ENCODE results near the gene SSRP1.
"Not testable (repeated sequence)": the region's sequence is repeated elsewhere in the genome, so short reads cannot be mapped to it uniquely, and the experiment has no call there.

SSRP1 gene

DNA sequence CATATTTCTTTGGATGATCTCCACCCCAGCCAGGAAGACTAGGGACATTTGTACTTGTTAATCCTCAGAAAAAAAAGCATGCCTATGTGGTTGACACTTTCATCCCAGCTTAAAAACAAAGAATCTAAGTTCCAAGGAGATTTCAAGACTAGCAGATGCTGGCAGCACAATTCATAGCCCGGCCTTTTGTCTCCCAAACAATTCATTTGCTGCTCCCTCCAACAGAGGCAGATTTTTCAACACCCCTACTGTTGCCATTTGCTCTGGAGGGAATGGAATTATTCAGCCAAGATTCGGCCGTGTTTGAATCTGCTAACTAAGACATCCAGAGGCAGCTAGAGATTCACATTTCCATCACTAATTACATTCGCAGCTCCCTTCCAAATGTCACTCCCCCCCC lies 17.8 kb upstream of the SSRP1 start:
- H3K4me3 ChIP-seq (ENCODE audit: low read length), result no peak overlapping the region
- TF ChIP-seq ZNF274 (IDR thresholded peaks at IDR 0.05; ENCODE audit: low read depth, low read length), result no peak

DNA sequence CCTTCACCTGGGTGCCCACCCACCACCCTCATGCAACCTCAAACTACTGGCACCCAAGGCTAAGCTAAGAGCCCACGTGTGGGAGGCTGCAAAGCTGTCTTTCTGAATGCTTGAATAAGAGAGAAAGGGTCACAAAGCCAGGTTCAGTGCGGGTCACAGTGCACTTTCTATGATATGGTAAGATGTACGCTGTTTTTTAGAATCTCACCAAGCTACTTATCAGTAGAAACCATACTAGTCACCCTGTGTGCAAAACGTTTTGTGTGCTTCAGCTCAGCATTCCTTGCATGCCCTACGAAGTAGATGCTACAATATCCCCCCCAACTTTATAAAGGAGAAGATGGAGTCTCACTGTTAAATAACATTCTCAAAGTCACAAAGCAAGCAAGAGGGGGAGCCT lies 17.3 kb upstream of the SSRP1 start:
- no peak for TF ChIP-seq ZNF274 (IDR thresholded peaks at IDR 0.05; ENCODE audit: low read depth, low read length)
- no peak overlapping the region for H3K4me3 ChIP-seq (ENCODE audit: low read length)

DNA sequence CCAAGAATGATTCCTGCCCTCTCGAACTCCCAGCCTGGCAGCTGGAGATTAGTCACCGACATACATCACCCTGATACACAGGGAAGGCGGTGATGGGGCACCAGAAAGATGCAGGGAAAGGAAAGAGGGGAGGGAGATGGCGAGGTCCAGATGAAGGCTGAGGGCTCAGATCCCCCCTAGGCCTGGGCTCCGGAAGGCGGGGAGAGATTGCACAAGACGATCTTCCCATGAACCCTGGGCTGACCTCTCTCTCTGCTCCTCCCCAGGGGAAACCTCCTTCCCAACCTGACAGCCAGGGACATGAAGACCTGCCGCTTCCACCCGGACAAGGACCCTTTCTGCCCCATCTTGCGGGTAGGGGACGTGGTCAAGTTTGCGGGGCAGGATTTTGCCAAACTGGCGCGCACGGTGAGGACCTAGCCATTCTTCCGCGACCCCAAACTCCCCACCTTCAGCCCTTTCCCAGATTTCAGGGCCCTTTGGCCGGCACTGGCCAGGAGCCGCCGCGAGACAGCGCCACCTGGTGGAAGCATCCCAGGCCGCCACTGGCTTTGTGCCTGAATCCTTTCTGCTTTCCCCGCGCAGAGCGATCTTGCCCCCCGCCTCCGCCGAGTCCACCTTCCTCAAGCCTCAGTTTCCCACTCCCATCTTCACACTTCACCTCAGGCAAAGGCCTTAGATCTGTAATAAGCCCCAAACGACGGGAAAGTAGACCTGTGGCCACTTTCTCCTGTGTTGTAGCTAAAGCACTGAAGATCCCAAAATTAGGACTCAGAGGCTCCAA lies 14.0 kb upstream of the SSRP1 start:
- TF ChIP-seq ZNF274 (IDR thresholded peaks at IDR 0.05; ENCODE audit: low read depth, low read length), result no peak

DNA sequence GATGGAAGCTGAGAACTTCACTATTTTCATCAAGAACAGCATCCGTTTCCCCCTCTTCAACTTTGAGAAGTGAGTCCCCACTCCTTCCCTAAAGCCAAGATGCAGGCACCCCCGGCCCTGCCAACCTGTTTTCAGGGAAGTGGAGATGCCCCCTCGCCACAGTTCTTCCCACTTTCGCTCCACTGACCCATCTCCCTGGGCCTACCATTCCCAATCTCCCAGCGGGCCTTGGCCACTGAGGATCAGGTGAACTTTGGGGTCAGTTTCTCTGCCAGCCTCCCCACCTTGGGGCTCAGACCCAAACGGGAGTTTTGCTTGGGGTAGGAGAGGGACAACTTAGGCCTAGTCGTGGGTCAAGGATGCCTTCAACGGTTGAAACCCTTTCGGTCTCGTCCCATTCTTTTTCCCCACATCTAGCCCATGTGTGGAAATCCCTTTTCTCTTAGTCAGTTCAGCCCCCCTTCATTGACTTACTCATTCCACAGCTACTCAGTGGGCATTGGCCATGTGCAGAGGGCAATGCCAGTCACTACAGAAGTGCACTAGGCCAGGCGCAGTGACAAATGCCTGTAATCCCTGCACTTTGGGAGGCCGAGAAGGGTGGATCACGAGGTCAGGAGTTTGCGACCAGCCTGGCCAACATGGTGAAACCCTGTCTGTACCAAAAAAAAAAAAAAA lies 13.1 kb upstream of the SSRP1 start:
- TF ChIP-seq ZNF274 (IDR thresholded peaks at IDR 0.05; ENCODE audit: low read depth, low read length), result no peak
- H3K4me3 ChIP-seq (ENCODE audit: low read length), result no peak overlapping the region

More for the DNA sequence above, 14.0 kb upstream of the SSRP1 start:
- no peak overlapping the region for H3K4me3 ChIP-seq (ENCODE audit: low read length)

DNA sequence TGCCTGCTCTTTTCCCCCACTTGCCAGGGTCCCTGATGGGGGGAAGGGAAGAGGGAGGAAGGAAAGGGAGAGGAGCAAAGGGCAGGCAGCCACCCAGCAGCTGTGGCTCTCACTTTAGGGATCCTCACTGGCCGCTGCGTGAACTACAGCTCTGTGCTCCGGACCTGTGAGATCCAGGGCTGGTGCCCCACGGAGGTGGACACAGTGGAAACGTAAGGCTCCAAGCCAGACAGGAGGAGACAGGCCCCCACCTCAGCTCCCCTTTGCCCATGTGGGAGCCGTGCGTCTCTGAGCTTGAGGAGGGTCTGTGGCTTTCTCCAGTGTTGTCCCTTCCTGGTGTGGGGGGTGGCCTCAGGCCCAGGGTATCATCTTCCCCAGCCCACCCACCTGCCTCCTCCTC lies 12.4 kb upstream of the SSRP1 start:
- TF ChIP-seq ZNF274 (IDR thresholded peaks at IDR 0.05; ENCODE audit: low read depth, low read length), result no peak
- H3K4me3 ChIP-seq (ENCODE audit: low read length), result no peak overlapping the region

DNA sequence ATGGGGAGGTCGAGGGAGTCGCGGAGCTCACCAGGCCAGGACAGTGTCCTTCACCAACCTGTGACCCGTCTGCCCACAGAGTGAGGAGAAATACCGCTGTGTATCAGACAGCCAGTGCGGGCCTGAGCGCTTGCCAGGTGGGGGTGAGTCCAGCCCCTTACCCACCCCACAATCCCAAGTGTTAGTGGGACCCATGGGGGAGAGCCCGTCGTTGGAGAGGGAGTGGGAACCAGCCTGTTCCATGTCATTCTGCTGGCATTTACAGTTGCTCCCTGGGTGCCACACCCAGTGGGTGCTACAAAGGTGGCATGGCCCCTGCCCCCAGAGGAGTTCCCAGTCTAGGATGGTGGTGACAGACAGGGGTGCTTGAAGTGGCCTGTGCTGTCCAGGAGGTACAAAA lies 11.6 kb upstream of the SSRP1 start:
- TF ChIP-seq ZNF274 (IDR thresholded peaks at IDR 0.05; ENCODE audit: low read depth, low read length), result no peak
- H3K4me3 ChIP-seq (ENCODE audit: low read length), result no peak overlapping the region

DNA sequence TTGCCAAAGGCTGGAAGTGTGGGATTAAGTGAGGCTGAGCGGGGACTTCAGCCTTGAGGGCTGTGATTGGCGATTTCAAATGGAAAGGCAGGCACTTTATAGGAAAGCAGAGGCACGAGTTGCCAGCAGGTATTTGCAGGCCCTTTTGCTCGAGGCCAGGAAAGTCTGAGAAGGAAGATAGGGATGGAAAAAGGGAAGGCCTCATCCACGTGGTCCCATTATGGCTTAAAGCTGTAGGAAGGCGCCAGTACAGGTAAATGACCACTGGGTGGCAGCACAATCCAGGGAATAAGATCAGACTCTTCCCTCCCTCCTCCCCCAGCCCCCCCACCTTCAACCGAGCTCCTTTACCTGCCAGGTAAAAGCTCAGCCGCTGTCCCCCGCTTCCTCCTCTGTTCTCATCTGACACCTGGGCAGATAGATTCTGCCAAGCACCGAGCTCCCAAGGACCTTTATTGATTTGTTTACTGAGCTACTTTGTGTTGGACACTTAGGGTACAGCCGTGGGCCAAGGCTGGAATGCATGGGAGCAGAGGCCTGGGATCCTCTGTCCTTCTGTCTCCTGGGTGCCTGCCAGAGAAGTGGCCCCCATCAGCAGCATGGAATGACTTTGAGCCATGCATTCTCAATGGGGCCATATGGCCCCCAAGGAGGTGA lies 10.0 kb upstream of the SSRP1 start:
- no peak overlapping the region for H3K4me3 ChIP-seq (ENCODE audit: low read length)
- no peak for TF ChIP-seq ZNF274 (IDR thresholded peaks at IDR 0.05; ENCODE audit: low read depth, low read length)

DNA sequence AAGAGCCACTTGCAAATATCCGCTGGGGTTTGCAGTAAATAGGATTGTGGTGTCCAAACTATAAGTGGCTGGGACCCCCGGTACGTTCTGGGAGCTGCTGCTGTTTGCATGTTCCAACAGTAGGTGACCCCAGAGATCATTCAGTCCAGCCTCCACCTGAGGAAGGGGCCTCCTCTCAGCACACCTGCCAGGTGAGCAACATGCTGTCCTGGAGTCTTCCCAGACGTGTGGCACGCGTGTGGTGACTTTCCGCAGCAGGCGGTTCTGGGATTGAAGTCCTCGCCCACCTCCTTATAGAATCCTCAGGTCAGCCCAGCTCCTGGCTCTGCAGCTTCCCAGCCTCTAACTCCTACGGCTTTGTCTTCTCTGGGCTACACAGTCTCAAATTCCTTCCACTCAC lies 9.1 kb upstream of the SSRP1 start:
- no peak overlapping the region for H3K4me3 ChIP-seq (ENCODE audit: low read length)
- no peak for TF ChIP-seq ZNF274 (IDR thresholded peaks at IDR 0.05; ENCODE audit: low read depth, low read length)

DNA sequence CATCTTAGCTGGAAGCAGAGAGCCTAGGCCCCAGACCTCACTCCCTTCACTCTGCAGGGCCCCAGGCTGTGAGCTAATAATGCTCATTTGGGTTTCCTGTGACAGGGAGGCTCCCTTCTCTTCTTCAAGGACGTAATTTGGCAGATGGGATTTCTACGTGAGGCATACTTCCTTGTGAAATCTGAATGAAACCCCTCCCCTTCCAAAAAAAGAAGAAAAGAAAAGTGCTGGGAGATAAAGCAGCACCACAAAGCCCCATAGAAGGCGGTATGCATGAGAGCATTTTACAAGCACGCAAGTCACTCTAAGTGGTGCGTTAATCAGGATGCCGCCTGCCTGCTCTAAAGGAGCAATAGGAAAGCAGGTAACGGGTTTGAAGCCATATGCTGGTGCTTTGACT lies 8.1 kb upstream of the SSRP1 start:
- TF ChIP-seq ZNF274 (IDR thresholded peaks at IDR 0.05; ENCODE audit: low read depth, low read length), result no peak
- no peak overlapping the region for H3K4me3 ChIP-seq (ENCODE audit: low read length)

DNA sequence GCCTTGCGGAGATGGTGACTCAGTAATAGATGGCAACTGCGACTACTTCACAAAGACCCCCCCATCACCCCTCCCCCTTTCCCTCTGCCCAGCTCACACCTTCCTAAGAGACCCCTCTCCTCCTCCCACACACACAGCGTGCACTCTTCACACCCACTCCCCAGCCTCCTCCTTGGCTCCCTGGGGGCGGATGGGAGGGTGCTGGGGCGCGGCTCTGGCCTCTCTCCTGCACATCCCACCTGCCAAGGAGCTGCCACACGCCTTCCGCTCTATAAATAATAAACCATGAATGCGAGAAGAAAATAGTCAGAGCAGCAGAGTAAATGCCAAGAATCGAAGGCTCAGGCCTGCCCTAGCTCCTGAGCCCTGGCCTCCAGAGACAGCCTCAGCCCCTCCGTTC lies 7.0 kb upstream of the SSRP1 start:
- no peak overlapping the region for H3K4me3 ChIP-seq (ENCODE audit: low read length)
- no peak for TF ChIP-seq ZNF274 (IDR thresholded peaks at IDR 0.05; ENCODE audit: low read depth, low read length)

DNA sequence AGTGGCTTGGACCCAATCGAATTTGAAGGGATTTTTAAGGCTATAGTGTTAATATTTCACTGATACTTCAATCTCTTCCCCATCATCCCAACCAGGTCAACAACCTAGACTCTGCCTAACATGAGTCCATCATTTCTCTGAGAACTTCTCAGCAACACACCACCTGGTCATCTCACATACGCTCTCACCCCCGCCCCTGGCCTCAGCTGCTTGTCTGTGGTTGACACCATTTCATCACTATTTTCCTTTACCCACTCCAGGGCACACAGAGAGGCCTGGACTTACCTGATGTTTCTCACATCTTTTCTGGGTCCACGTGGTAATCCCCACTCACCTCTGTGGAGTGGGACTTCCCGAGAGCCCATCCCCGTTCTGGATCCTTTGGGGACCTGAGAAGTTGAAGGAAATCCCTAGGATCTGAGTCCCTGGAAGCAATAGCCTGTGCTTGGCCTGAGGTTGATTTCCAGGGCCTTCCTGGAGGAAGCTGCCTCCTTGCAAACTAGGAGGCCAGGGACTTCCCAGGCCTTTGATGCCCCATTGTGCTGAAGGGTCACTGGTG lies 5.6 kb upstream of the SSRP1 start:
- H3K4me3 ChIP-seq (ENCODE audit: low read length), result no peak overlapping the region
- TF ChIP-seq ZNF274 (IDR thresholded peaks at IDR 0.05; ENCODE audit: low read depth, low read length), result no peak

DNA sequence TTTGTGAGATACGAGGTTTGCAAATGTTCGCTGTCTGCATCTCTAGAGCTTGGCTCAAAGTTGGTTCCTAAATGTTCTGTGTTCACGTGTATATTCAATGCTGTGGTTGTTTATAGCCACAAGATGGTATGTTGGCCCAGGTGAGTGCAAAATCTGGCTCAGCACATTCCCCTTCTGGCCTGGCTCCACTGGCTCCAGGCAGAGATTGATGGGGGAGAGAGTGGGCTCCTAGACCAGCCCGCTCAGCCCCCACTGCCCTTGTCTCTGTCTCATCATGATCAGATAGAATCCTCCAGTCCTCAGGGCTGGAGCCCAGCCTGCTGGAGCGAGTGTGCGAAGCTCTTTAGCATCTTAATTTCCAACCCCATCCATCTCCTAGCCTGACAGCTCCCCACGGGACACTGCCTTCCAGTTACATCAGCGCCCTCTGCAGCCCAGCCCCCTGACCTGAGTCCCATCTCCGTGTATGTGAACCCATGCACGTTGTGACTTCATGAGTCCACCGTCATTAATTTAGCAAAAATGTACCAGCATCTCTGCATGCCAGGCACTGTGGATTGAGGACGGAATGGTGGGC lies 4.4 kb upstream of the SSRP1 start:
- H3K4me3 ChIP-seq (ENCODE audit: low read length), result no peak overlapping the region
- TF ChIP-seq ZNF274 (IDR thresholded peaks at IDR 0.05; ENCODE audit: low read depth, low read length), result no peak

DNA sequence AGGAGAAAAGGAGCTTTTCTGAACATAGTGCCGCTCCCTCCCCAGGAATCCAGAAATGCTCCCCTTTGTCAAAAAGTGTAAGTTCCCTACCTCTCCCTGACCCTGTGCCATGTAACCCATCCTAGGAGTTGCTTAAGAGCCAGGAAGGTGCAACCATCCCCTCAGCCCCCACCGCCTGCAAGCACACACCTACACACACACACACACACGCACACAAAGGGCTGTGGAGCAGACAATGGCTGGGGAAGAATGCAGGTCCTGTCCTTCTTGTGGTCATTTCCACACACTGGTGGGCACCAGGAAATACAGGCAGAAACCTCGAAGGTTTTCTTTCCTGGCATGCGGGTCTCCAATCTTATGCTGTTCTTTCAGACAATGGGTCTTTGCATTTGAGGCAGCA lies 3.6 kb upstream of the SSRP1 start:
- no peak for TF ChIP-seq ZNF274 (IDR thresholded peaks at IDR 0.05; ENCODE audit: low read depth, low read length)
- H3K4me3 ChIP-seq (ENCODE audit: low read length), result no peak overlapping the region

DNA sequence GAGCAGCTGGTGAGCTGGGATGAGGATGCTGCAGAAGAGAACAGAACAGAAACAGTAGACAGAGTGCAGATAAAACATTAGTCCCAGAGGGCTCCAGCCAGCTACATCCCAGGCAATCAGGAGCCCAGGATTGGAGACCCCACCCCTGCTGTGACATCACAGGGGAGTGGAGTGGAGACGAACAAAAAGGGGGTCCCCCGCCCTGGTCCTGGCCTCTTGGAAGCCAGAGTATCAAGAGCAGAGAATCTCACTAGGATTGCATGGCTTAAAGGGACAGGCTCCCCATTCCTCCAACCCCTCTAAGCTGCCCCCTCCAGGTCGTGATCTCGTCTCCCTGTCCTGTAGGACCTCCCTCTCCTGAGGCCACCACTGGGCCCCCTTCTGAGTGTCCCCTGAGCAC lies 2.5 kb upstream of the SSRP1 start, which contains the start of gene P2RX3:
Gene P2RX3, plus strand, starts transcription at position 211 of the 400 bp plus-strand sequence. CDS start 199 bp downstream, outside the sequence.
- no peak for TF ChIP-seq ZNF274 (IDR thresholded peaks at IDR 0.05; ENCODE audit: low read depth, low read length)
- no peak within 1 kb of the TSS for H3K4me3 ChIP-seq (ENCODE audit: low read length)

DNA sequence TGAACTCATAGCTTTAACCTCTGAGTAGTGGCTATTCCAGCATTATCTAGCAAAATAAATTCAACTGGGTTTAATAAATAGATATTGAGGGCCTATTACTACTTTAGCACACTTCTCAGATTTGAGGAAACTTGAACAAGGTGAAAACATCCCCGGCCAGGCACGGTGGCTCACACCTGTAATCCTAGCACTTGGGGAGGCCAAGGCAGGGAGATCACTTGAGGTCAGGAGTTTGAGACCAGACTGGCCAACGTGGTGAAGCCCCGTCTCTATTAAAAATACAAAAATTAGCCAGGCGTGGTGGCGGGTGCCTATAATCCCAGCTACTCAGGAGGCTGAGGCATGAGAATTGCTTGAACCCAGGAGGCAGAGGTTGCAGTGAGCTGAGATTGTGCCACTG lies 1.2 kb upstream of the SSRP1 start:
- H3K4me3 ChIP-seq (ENCODE audit: low read length), result not testable (repeated sequence)
